PFSK-1 (cell line): Measurements from ENCODE around the gene MYOZ3.

Experiments
- FOXP2 ChIP-seq: optimal IDR thresholded peaks from 2 replicates; pipeline ENCODE3; 2011; ENCODE audit warnings: borderline replicate concordance, control low read depth, inconsistent platforms; ENCODE audit not compliant: insufficient read depth; ENCODE audit errors: extremely low read length, extremely low read depth
- POLR2AphosphoS5 ChIP-seq: IDR thresholded peaks from 2 replicates; pipeline ENCODE4 v1.6.1; 2012; ENCODE audit warnings: low read depth, mild to moderate bottlenecking, control low read depth, low read length, moderate library complexity
- REST ChIP-seq, 2 experiments: IDR thresholded peaks; 2 replicates each; pipeline versions ENCODE4 v1.6.1 to v1.8.0; 2011 to 2012; ENCODE audit warnings: low read depth in 2 of 2, low read length in 2 of 2, control low read depth in 1 of 2, inconsistent platforms in 1 of 2, mild to moderate bottlenecking in 1 of 2, moderate library complexity in 1 of 2; ENCODE audit not compliant: insufficient read depth in 1 of 2
- SIN3A ChIP-seq: IDR thresholded peaks from 2 replicates; pipeline ENCODE4 v1.6.1; 2012; ENCODE audit warnings: mild to moderate bottlenecking, low read length, moderate library complexity, borderline replicate concordance; ENCODE audit not compliant: insufficient read depth
- TAF1 ChIP-seq: IDR thresholded peaks from 2 replicates; pipeline ENCODE4 v1.6.1; 2012; ENCODE audit warnings: low read length, control low read depth, borderline replicate concordance; ENCODE audit not compliant: insufficient read depth

Gene MYOZ3

GRCh38 chr5:150626853-150627276 is 34.2 kb upstream of the MYOZ3 start:
- TF ChIP-seq FOXP2 (no peak), POLR2AphosphoS5 (no peak), SIN3A (no peak), REST (IDR thresholded peaks at IDR 0.05; ENCODE audit: insufficient read depth in 1 of 2, low read depth in 2 of 2, low read length in 2 of 2) (no peak), TAF1 (no peak)

GRCh38 chr5:150627731-150628545 is 33.1 kb upstream of the MYOZ3 start:
- no peak for TF ChIP-seq TAF1
- no peak for TF ChIP-seq SIN3A
- no peak for TF ChIP-seq POLR2AphosphoS5
- no peak for TF ChIP-seq REST (IDR thresholded peaks at IDR 0.05; ENCODE audit: insufficient read depth in 1 of 2, low read depth in 2 of 2, low read length in 2 of 2)
- no peak for TF ChIP-seq FOXP2

GRCh38 chr5:150628936-150629485 is 32.0 kb upstream of the MYOZ3 start:
- TF ChIP-seq TAF1 (no peak), REST (IDR thresholded peaks at IDR 0.05; ENCODE audit: insufficient read depth in 1 of 2, low read depth in 2 of 2, low read length in 2 of 2) (no peak), FOXP2 (no peak), SIN3A (no peak), POLR2AphosphoS5 (no peak)

GRCh38 chr5:150630016-150630415 is 31.0 kb upstream of the MYOZ3 start:
- TF ChIP-seq POLR2AphosphoS5 (no peak), SIN3A (no peak), TAF1 (no peak)

- TF ChIP-seq FOXP2 (no peak), REST (IDR thresholded peaks at IDR 0.05; ENCODE audit: insufficient read depth in 1 of 2, low read depth in 2 of 2, low read length in 2 of 2) (no peak), SIN3A (no peak), TAF1 (no peak), POLR2AphosphoS5 (no peak)
Observed at GRCh38 chr5:150630461-150631325, 30.4 kb upstream of the MYOZ3 start.
